ENCODE results near the gene SMNDC1.
"Not testable (repeated sequence)": the region's sequence is repeated elsewhere in the genome, so short reads cannot be mapped to it uniquely, and the experiment has no call there.

Gene SMNDC1

DNA sequence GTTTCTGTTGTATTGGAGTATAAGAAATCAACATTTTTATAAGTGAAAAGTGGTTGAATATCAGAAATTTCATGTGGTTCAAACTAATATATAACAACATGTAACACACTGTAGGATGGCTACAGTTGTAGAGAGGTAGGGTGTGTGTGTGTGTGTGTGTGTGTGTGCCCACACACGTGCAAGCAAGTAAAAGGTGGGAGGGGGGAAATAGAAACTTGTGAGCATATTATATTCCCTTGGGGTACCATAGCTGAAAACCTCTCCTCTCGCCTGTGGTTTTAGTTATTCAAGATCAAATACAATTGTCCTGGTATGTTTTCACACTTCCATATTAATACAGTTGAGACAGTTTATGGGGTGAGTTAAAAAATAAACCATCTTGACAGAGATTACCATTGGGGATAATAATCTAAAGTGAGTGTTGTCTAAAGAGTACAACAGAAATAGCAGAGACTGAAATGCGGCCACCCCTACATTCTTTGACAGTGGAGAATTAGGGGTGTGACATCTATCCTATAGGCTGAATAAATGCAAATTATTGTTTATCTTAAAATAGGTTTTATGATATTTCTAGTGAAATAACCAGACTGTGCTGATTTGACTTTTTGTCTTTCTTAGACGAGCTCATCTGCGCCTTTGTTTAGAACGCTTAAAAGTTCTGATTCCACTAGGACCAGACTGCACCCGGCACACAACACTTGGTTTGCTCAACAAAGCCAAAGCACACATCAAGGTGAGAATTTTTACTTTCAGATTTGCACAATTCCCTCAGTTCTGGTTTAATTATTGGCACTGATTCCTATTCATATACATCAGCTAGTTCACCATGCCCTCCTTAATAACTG lies 25.9 kb downstream of the SMNDC1 start:
- DNase-seq = no peak

DNA sequence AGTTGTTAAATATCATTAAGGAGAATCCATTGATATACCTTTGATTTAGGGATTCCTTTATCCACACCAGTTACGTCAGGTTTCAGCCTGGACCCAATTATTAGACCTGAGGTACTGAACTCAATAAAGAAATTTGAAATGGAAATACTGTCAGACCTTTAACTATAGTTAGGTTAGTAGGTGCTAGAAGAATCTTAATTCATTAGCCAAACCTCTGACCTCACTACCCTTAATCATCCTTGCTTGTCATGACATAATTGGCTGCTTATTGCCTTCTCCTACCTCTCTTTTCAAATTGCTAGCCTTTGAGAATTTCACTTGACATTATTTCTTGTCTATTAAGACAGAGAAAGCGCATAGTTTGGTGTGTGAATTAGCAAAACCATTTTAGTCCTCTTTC lies 27.1 kb downstream of the SMNDC1 start:
- DNase-seq = no peak

DNA sequence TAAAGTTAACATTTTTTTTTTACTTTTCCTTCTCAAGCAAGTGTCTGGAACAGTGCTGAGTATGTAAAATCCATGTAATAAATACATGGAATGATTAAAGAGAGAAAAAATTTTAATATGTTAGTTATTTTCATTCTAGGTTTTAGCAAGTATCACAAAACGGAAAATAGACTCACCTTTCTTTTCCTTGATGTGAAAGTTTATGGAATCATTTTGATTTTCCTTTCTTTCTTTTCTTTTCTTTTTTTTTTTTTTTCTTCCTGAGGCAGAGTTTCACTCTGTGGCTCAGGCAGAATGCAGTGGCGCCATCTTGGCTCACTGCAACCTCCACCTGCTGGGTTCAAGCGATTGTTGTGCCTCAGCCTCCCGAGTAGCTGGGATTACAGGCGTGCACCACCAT lies 28.1 kb downstream of the SMNDC1 start:
- DNase-seq = no peak

DNA sequence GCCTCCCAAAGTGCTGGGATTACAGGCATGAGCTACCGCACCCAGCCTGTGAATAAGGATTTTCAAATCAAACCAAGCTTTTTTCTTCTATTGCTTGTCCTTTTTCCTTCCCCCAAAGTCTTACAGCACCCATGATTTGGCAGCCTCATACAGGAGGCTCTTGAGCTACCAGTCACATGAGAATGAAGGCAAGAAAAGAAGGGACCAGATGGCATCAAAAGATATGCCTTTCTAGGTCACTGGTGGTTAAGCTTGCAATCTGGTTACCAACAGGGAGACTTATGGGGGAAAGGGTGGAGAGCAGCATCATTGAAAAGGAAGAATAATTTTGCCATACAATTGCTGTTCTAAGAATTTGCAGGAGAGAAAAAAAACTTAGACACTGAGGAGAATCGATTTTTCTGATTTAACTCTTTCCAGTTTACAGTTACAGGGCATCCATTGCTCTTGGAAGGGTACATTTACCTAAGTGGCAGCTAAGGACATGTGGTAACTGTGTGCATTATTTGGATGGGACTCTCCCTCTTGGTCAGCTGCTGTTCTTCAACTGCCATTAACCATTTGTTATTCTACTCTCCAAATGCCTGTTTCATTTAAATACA lies 29.5 kb downstream of the SMNDC1 start:
- DNase-seq = no peak

DNA sequence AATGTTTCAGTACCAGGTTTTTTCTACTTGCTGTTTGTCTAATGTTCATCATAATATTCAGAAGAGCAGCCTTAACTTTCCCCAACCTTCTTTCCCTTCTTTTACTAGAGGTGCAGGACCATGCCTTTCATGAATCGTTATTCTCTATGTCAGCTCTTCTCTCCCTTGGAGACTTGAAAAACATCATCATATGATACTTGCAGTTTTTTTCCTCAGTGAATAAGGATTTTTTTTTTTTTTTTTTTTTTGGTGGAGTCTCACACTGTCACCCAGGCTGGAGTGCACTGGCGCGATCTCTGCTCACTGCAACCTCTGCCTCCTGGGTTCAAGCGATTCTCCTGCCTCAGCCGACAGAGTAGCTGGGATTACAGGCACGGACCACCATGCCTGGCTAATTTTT lies 30.1 kb downstream of the SMNDC1 start:
- DNase-seq = no peak

DNA sequence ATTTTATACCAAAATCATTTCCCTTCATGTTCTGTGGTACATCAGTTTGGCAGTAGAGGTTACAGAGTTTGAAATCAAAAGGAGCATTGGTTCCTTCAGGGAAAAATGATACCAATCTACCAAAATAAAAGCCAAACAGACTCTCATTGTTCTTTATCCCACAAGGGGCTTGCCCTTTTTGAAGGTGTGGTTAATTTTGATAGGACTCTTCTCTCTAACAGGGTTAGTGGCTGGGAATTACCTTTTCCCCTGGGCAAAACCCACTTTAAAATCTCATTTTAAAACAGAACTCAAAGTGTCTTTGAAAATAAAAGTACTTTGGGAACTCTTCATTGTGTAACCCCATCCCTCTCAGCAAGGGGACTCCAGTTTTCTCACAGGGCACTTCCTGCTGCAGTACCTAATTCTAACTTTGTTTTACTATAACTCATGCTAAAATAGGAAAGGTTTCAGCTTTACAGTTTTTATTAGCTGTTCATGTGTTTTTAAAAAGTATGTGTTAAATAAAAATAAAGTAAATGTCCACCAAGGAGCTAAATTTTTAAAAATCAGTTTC lies 30.6 kb downstream of the SMNDC1 start:
- DNase-seq = no peak

DNA sequence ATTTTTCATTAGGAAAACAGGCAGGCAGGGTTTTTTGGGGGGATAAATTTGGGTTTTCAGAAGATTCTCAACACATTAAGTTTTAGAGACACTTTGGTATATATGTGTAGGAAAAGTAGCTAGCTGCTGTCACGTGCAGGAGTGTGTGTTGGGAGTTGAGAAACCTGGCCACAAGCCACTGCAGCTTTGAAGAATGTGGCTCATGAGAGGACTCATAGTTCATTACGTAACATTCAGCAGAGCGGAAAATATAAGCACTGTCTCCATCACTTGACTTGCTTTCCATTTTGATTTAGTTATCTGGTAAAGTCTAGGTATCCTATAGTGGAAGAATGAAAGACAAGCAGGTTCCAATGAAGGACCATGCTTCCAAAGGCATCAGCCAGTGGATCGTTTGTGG lies 31.2 kb downstream of the SMNDC1 start:
- peak; percentile 70 for DNase-seq

DNA sequence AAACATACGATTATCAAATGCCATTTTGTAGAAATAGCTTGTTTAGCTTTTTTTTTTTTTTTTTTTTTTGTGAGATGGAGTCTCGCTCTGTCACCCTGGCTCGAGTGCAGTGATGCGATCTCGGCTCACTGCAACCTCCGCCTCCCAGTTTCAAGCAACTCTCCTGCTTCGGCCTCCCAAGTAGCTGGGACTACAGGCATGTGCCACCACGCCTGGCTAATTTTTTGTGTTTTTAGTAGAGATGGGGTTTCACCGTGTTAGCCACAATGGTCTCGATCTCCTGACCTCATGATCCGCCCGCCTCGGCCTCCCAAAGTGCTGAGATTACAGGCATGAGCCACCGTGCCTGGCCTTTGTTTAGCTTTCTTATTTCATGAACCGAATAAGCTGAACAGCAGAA lies 31.7 kb downstream of the SMNDC1 start:
- DNase-seq = not testable (repeated sequence)

DNA sequence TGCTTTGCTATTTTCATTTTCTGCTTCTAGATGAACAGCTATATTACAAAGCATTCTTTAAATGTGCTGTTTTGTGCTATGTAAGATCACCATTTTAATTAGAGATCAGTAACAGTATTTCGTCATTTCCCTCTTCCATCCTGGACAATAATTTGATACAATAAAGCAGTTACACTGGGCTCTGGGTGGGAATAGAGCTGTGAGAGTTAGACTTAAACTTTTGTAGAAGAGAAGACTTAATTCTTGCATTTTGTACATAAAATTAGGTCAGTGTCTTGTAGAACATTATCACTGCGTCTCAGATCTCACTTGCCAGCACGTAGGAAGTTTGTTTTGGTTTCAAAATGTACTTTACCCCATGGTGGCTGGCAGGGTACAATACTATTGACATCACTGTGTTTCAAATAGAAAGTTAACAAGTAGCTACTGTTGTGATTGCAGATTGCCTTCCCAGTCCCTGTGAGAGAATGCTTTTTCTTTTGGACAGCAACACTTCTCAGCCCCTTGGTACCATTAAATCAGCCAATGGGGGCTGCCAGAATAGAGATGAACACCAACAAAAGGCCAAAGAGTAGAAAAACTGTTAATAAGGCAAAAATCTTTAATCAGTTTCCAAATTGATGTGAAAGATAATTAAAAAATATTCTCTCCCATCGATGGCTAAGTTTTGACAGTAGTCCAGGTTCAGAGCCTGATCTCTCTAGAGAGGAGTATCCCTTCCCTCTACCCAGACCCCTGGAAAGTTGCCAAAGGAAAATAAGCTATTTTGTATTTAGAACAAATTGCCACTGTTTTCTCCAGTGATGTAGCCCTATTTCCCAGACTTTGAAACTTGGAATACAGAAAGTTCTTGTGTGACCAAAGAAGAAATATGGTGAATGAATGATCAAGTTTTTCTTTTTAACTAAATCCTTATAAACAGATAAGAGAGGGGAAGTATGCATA lies 35.1 kb downstream of the SMNDC1 start:
- DNase-seq = no peak

DNA sequence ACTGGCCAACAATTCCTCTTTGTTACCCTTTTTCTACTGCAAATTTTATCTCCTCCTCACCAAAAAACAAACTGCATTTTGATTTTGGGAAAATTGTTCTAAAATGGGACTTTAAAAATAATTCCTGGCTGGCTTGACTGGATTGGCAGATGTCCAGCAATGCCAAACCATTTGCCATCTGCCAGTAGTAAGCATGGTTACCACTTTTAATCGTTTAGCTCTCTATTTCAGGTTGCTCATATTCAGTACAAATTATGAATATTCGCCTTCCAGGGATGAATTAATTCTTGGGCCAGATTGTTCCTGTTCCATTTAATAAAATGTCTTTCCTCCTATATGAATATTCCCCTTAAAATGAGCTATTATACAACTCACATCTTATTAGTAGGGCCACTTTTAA lies 35.7 kb downstream of the SMNDC1 start:
- DNase-seq = no peak

DNA sequence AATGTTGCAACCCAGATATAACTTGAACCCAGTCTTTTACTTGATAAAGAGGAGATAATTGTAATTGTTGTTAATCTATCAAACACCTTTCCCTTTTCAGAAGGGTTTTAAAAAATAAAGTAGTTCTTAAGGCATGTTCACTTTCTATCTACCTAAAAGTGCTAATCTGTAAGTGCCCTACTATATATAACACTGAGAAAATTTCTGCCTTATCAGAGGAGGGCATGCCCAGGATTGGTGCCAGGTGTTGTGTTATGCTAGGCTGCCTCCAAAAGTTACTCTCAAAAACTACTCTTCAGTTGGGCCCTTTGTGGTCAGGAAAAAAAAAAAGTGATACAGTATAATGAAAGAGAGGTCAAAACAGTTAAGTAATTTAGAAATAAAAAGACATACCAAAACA lies 36.3 kb downstream of the SMNDC1 start:
- no peak for DNase-seq

DNA sequence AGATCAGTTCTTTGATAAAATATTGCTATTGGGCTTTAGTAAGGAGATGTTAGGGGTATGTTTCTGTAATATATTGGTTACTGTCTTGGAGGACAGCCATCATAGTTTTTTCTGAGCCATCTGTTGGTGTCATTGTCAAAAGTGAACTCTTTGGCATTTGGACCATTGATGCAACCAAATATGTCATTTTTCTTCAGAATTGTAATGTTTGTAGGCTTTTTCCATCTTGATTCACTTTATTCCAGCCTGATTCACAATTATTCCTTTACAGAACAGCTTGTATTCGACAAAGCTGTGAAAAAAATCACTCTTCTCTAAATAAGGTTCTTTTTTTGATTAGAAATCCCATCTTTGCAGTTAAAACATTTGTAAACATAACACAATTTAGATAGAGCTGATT lies 37.4 kb downstream of the SMNDC1 start:
- DNase-seq = no peak

DNA sequence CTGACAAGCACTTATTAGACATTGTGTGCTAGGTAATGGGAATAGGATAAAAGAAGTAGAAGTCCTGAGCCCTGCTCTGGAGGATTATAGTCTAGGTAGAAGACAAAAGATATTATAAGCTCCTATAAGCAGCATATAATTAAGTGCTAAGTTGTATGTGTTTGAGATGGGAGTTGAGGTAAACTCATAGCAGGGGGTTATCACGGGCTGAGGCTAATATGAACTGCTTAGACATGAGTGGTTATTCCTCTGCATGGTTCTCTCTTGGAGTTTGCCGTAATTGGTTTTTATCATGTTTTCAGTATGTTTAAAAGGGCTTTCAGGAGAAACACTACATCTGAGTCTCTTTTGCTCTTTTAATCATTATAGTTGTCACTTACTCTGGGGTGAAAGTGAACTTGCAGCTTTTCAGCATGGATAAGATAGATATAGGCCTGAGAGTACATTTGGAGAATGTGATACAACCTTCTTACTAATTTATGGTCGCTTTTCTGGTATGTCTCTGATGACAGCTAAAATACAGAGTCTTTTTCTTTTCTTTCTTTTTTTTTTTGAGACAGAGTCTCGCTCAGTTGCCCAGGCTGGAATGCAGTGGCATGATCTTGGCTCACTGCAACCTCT lies 39.0 kb downstream of the SMNDC1 start:
- DNase-seq = no peak

DNA sequence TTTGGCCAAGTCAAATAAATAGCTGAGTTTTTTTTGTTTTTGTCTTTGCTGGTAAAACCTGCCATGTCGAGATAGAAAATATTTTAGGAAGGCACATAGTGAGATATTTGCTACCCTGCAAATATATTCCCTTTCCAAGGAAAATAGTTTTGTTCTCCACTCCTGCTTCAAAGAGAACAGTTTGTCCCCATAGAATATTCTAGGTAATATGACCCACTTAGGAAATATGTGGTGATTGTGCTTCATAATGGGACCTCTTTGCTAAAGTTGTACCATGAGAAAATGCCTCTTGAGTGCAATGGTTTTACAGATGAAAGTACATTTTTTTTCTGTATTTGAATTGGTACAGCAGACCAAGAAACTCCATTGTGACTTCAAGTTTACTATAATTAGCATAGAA lies 41.6 kb downstream of the SMNDC1 start:
- DNase-seq = no peak

DNA sequence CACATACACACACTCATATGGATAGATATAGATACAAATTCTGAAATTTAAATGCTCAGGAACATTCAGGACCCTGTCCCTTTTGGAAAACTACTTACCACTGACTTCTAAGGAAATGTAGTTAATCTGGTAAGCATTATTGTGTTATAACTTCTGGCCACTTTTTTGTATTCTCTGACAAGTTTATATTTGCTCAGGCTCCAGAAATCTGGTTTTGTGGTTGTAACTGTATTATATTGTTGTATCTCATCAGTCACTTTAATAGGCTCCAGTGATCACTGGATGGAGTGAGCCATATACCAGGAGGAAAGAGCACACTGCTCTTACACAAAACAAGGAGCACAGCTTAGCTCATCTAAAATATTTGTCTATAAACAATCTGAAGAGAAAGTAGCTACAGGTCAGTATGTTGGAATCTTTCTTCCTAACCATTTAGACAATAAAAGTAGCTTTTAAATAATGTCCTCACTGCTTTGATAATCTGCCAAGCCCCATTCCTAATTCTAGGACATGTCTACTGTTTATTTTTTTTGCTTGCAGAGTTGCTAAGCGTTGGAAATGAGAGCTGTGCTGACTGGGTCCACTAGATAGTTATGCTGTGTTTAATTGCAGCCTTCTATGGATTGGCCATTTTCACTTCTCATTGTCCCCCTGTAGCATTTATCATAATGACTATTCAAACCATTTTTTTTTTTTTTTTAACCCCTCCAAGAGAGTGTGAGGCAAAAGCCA lies 43.8 kb downstream of the SMNDC1 start:
- peak; percentile 4 for DNase-seq

DNA sequence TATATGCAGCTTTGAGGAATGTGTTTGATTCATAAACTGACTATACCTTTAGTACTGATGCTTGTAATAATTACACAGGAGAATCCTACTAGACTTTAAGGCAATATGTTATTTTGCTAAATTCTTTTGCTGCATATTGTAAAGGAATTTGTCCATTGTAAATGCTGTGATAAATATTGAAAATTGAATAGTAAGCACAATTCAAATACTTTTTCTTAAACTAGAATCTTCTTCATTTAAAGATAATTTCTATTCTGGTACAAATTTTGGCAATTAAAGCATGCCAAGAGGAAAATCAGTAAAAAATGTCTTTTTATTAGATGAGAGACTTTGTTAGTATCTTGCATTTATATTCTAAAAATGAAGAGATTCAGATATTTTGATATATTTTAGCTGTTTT lies 45.4 kb downstream of the SMNDC1 start:
- no peak for DNase-seq

DNA sequence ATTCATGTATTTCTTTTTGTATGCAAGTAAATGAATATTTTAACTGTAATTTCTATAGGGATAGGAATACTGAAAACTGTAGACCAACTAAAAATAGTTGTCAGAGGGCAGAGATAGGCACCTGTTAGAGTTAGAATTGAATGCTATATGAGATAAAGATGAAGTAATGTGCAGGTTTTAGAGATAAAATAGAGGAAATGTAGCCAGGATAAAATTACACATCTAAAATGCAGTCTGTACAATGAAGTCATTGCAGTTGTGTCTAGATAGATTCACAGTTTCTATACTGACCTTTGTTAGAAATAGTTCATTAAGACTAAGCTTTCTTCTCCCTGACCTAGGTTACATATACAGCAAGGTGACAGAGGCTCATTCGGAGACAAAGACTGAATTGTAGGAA lies 46.2 kb downstream of the SMNDC1 start:
- no peak for DNase-seq

DNA sequence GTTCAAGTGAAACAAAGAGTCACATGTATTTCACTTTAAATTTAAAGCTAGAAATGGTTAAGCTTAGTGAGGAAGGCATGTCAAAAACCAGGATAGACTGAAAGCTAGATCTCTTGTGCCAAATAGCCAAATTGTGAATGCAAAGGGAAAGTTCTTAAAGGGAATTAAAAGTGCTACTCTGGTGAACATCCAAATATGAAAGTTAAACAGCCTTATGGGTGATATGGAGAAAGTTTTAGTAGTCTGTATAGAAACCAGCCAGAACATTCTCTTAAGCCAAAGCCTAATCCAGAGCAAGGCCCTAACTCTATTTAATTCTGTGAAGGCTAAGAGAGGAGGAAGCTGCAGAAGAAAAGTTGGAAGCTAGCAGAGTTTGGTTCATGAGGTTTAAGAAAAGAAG lies 50.3 kb downstream of the SMNDC1 start:
- DNase-seq = no peak

DNA sequence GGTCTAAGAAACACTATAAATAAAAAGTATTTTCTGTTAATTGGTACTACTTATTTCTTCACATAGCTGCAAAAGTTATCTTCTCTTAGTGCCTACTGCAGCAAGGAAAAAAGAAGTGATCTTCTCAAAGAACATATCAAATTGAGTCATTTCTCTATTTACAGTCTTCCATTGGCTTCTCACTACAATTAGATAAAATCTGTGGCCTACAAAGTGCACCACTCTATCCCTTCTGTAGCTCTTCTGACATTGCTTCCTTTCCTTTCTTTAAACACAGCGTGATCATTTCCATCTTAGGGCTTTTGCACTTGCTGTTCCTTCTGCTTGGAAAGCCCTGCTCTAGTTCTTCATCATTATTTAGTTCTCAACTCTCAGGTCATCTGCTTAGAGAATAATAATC lies 52.6 kb downstream of the SMNDC1 start:
- DNase-seq = no peak

DNA sequence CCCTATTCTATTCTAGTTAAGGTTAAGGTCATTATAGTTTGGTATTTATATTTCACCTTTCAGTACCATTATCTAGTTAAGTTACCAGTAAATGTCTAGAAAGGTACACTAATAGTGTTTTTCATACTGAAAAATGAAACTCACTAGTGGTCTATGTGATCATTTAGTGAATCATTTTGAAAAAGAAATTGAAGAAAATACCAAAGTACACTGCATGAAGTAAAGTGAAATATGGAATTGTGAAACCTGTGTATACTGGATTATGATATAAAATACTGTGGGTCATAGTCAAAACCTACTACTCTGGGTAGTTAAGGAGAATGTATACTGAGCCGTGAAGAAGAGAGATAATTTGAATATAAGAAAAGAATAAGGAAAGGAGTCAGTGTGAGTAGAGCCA lies 53.3 kb downstream of the SMNDC1 start:
- not testable (repeated sequence) for DNase-seq

DNA sequence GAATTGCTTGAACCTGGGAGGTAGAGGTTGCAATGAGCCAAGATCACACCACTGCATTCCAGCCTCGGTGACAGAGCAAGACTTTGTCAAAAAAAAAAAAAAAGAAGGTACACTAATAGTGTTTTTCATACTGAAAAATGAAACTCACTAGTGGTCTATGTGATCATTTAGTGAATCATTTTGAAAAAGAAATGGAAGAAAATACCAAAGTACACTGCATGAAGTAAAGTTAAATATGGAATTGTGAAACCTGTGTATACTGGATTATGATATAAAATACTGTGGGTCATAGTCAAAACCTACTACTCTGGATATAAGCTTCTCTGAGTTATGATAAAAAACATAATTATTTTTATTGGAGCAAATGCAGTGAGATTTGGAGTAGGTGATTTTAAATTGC lies 55.2 kb downstream of the SMNDC1 start:
- not testable (repeated sequence) for DNase-seq

DNA sequence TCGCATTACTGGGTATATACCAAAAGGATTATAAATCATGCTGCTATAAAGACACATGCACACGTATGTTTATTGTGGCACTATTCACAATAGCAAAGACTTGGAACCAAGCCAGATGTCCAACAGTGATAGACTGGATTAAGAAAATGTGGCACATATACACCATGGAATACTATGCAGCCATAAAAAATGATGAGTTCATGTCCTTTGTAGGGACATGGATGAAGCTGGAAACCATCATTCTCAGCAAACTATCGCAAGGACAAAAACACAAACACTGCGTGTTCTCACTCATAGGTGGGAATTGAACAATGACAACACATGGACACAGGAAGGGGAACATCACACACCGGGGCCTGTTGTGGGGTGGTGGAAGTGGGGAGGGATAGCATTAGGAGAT lies 56.9 kb downstream of the SMNDC1 start:
- not testable (repeated sequence) for DNase-seq
